ENCODE results near the gene SYTL5. TPM values are rescaled to one million over a fixed set of nuclear protein-coding genes. Genes with fewer than 3 reads are reported as not detected.
A peak's percentile ranks its signal among the peaks of the same experiment; 100 is the strongest.

SYTL5 gene
- total RNA-seq: 1 to 10 TPM in 1 of 2 donors, under 1 TPM in 1; 0.83 to 8.4 TPM
- polyA plus RNA-seq: 1 to 10 TPM in 1 of 2 donors, under 1 TPM in 1; 0.98 to 2.0 TPM
- long read RNA-seq, donor 1: 0 reads
- long read RNA-seq, donor 2: 0 reads
- long read RNA-seq, donor 3: 0 reads
- long read RNA-seq, donor 4: 0 reads
- long read RNA-seq, donor 5: 0 reads

DNA sequence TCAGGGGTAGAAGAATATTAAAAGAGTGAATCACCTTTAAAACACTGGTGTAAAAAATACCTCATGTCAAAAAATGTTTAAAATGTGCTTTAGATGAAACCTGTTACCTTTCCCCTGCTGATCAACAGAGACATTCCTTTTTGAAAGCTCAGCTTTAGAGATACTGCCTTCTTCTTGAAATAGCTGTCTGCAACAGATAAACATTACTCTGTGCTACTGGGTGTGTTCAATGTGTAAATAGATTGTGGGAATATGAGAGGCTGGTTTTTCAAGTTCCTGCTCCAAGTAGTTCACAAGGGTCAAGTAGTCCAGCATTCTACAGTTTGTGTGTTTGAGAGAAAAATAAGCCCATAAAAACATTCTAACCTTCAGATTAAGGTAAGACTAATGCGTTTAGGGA, at the start of gene SYTL5:
Gene SYTL5 (plus strand): TSS at position 263 of the 400 bp plus-strand sequence. CDS start 27,337 bp downstream, outside the sequence.
- Histone ChIP-seq H3K36me3 (ENCODE audit: control insufficient read depth in 4 of 4, insufficient read depth in 4 of 4, low read length in 4 of 4) (no peaks in the 10 kb centered on the region), H3K4me3 (no peak within 1 kb of the TSS), H3K9me3 (ENCODE audit: control insufficient read depth in 4 of 4, insufficient read depth in 3 of 4, low read length in 3 of 4) (no peaks in the 10 kb centered on the region), H3K27ac (ENCODE audit: low read depth in 1 of 2, low read length in 1 of 2) (no peak within 1 kb of the TSS), H3K4me1 (ENCODE audit: control insufficient read depth in 5 of 5, insufficient read depth in 5 of 5, low read length in 5 of 5) (no peaks in the 10 kb centered on the region), H3K9ac (ENCODE audit: insufficient read depth in 1 of 2, low read length in 2 of 2) (no peak within 1 kb of the TSS), H3K27me3 (ENCODE audit: control insufficient read depth in 3 of 3, insufficient read depth in 3 of 3, low read length in 2 of 3) (peaks cover 0 to 8% (median 4%) of the 10 kb centered on the region in 3 donors)
- ATAC-seq (ENCODE audit: insufficient read depth, low FRiP score): peak; percentile 58
- TF ChIP-seq, protein P1, sequence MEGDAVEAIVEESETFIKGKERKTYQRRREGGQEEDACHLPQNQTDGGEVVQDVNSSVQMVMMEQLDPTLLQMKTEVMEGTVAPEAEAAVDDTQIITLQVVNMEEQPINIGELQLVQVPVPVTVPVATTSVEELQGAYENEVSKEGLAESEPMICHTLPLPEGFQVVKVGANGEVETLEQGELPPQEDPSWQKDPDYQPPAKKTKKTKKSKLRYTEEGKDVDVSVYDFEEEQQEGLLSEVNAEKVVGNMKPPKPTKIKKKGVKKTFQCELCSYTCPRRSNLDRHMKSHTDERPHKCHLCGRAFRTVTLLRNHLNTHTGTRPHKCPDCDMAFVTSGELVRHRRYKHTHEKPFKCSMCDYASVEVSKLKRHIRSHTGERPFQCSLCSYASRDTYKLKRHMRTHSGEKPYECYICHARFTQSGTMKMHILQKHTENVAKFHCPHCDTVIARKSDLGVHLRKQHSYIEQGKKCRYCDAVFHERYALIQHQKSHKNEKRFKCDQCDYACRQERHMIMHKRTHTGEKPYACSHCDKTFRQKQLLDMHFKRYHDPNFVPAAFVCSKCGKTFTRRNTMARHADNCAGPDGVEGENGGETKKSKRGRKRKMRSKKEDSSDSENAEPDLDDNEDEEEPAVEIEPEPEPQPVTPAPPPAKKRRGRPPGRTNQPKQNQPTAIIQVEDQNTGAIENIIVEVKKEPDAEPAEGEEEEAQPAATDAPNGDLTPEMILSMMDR (IDR thresholded peaks at IDR 0.05; ENCODE audit: control extremely low read depth, extremely low read depth): no peak
- DNase-seq: peak in 2 of 3 donors; percentile 31 to 60
- 40 to 90% methylated on average over 1 of the region's 1 CpG for WGBS, 2 donors

DNA sequence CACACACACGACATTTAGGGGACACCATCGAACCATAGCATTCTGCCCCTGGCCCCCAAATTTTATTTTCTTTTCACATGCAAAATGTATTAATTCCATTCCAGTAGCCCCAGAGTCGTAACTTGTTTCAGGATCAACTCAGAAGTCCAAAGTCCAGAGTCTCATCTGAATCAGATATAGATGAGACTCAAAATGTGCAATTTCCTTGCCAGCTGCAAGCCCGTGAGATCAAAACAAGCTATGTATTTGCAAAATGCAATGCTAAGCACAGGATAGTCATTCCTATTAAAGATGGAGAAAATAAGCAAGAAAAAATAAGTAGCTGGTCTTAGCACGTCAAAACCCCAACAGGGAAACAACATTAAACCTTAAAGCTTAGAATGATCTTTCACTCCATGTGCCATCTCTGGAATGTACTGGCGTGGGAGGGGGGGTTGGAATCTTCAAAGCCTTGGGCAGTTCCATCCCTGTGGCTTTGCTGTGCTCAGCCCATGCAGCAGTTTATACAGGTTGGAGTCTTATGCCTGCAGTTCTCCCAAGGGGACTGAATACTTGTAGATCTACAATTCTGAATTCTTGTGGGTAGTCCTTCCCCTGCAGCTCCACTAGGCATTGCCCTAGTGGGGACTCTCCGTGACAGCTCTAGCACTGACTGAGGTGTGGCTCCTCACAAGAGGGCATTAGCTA, 47.7 kb upstream of the SYTL5 start:
- H3K4me1 ChIP-seq (ENCODE audit: control insufficient read depth in 5 of 5, insufficient read depth in 5 of 5, low read length in 5 of 5): no peaks in the 10 kb centered on the region
- TF ChIP-seq, protein P1 (IDR thresholded peaks at IDR 0.05; ENCODE audit: control extremely low read depth, extremely low read depth): no peak
- ATAC-seq (ENCODE audit: insufficient read depth, low FRiP score) (no peak), DNase-seq (peak in 2 of 3 donors; percentile 0 to 4)
- H3K27me3 ChIP-seq (ENCODE audit: control insufficient read depth in 3 of 3, insufficient read depth in 3 of 3, low read length in 2 of 3): peaks cover 0 to 14% (median 4%) of the 10 kb centered on the region in 3 donors
- no peak overlapping the region for H3K4me3 ChIP-seq
- WGBS, 2 donors: 66 to 92% methylated on average over 7 of the region's 7 CpGs
- no peak overlapping the region for H3K9ac ChIP-seq (ENCODE audit: insufficient read depth in 1 of 2, low read length in 2 of 2)
- H3K27ac ChIP-seq (ENCODE audit: low read depth in 1 of 2, low read length in 1 of 2): no peak overlapping the region
- H3K36me3 ChIP-seq (ENCODE audit: control insufficient read depth in 4 of 4, insufficient read depth in 4 of 4, low read length in 4 of 4): no peaks in the 10 kb centered on the region
- no peaks in the 10 kb centered on the region for H3K9me3 ChIP-seq (ENCODE audit: control insufficient read depth in 4 of 4, insufficient read depth in 3 of 4, low read length in 3 of 4)

GRCh38 chrX:37959212-37960021, 46.9 kb upstream of the SYTL5 start:
- Histone ChIP-seq H3K9me3 (ENCODE audit: control insufficient read depth in 4 of 4, insufficient read depth in 3 of 4, low read length in 3 of 4) (no peaks in the 10 kb centered on the region), H3K27me3 (ENCODE audit: control insufficient read depth in 3 of 3, insufficient read depth in 3 of 3, low read length in 2 of 3) (peaks cover 0 to 11% (median 2%) of the 10 kb centered on the region in 3 donors), H3K36me3 (ENCODE audit: control insufficient read depth in 4 of 4, insufficient read depth in 4 of 4, low read length in 4 of 4) (no peaks in the 10 kb centered on the region), H3K9ac (ENCODE audit: insufficient read depth in 1 of 2, low read length in 2 of 2) (no peak overlapping the region), H3K4me3 (no peak overlapping the region), H3K4me1 (ENCODE audit: control insufficient read depth in 5 of 5, insufficient read depth in 5 of 5, low read length in 5 of 5) (no peaks in the 10 kb centered on the region), H3K27ac (ENCODE audit: low read depth in 1 of 2, low read length in 1 of 2) (no peak overlapping the region)
- DNase-seq (no peak), ATAC-seq (ENCODE audit: insufficient read depth, low FRiP score) (no peak)
- TF ChIP-seq, protein P1 (IDR thresholded peaks at IDR 0.05; ENCODE audit: control extremely low read depth, extremely low read depth): no peak
- WGBS, 2 donors: 74 to 86% methylated on average over 15 of the region's 15 CpGs
